Measurements from ENCODE around the gene RYR2. TPM values are rescaled to one million over a fixed set of nuclear protein-coding genes. Genes with fewer than 3 reads are reported as not detected.
"Not testable (repeated sequence)": the region's sequence is repeated elsewhere in the genome, so short reads cannot be mapped to it uniquely, and the experiment has no call there.

Gene RYR2
- polyA plus RNA-seq, 2 of the 4 experiments (the other 2 are of a cell fraction) = 0.06 TPM; not detected in 1

DNA sequence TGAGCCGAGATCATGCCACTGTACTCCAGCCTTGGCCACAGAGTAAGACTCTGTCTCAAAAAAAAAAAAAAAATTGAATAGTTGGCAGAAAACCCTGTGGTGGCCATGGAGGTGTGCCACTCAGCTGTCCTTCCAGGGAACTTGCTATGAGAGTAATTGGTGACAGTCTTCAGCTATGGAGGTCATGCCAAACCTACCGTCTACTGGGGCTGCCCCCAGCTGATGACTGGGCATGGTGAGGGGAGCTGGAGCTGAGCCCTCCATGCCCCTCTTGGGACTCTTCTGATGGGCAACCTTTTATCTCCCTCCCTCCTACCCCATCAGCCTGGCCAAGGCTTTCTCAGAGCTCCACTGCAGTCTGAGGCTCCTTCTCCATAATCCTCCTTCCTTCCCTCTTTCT lies 84.2 kb downstream of the RYR2 start:
- 46% methylated on average over 2 of the region's 2 CpGs for WGBS (ENCODE audit: missing lambda C conversion rate)
- TF ChIP-seq ZNF302 (CRISPR knock-in tag; IDR thresholded peaks at IDR 0.05) (no peak), BHLHE40 (IDR thresholded peaks at IDR 0.05; ENCODE audit: low read depth, low read length) (no peak)
- no peak overlapping the region for H3K4me2 ChIP-seq

DNA sequence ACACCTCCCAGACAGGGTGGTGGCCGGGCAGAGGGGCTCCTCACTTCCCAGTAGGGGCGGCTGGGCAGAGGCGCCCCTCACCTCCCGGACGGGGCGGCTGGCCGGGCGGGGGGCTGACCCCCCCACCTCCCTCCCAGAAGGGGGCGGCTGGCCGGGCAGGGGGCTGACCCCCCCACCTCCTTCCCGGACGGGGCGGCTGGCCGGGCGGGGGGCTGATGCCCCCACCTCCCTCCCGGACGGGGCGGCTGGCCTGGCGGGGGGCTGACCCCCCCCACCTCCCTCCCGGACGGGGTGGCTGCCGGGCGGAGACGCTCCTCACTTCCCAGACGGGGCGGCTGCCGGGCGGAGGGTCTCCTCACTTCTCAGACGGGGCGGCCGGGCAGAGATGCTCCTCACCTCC lies 85.3 kb downstream of the RYR2 start:
- FAIRE-seq; H3K4me3 ChIP-seq; H3K27ac ChIP-seq; DNase-seq (ENCODE audit: low read depth in 1 of 2, low spot score in 1 of 2); POLR2A ChIA-PET; ATAC-seq; H3K4me1 ChIP-seq; H3K9me3 ChIP-seq; H3K4me2 ChIP-seq; CTCF ChIA-PET: not testable (repeated sequence)
- no CpG with 5 or more reads among the region's 31 CpGs for WGBS (ENCODE audit: missing lambda C conversion rate)

More for the DNA sequence above, 84.2 kb downstream of the RYR2 start:
- H3K4me3 ChIP-seq = no peak overlapping the region
- ATAC-seq (no peak), FAIRE-seq (no peak), DNase-seq (ENCODE audit: low read depth in 1 of 2, low spot score in 1 of 2) (no peak)
- POLR2A ChIA-PET = no interaction called here
- H3K9me3 ChIP-seq = peaks cover 3% of the 10 kb centered on the region; the same call in 1 of the 3 replicates
- H3K4me1 ChIP-seq = no peaks in the 10 kb centered on the region
- no peak overlapping the region for H3K27ac ChIP-seq
- CTCF ChIA-PET = interaction anchor here (0.6 kb wide), 1 partner anchor 18 kb away, joined by 4 read pairs; no protein-coding TSS in a partner anchor

DNA sequence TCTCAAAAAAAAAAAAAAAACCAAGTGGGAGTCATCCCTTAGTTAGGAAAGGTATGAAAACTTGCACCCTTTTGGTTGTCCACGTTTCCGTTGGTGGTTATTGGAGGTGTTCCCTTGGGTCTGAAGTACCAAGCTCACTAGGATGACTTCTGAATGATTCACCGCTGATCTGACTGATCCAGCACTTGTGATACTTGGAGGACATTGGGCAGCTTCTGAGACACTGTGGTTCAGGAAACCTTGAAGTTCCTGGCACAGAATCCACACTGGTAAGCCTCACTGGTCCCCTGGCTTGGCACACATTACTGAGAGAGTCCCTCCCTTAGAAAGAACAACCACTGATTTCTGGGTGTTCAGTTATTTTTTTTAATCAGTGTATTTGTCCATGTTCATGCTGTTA lies 91.9 kb downstream of the RYR2 start:
- 14% methylated on average over 3 of the region's 3 CpGs for WGBS (ENCODE audit: missing lambda C conversion rate)
- CTCF ChIA-PET = interaction anchor here (0.9 kb wide), 1 partner anchor 14 kb away, joined by 3 read pairs; no protein-coding TSS in a partner anchor
- no peak for FAIRE-seq

DNA sequence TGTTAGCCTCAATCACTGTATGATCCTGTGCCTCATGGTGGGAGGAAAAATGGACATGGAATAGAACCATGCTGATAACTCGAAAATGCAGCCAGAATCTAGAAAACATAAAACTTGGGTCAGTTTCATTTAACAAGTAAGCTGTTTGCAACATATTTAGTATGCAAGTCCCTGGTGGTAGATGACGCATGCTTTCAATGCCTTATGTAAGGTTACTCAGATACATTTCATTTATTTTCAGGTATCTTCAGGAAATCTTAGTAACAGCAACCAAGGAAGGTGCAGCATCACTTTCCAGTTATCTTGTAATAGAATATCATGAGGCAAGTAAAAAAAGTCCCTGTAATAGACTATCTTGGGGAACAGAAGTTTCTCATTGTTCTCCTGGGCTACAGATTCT lies 92.9 kb downstream of the RYR2 start:
- Histone ChIP-seq H3K4me3 (no peak overlapping the region), H3K4me2 (no peak overlapping the region), H3K4me1 (no peaks in the 10 kb centered on the region), H3K27ac (no peak overlapping the region), H3K9me3 (peaks cover 8% of the 10 kb centered on the region; the same call in 1 of the 3 replicates)
- ChIA-PET CTCF (no interaction called here), POLR2A (no interaction called here)
- no peak for ATAC-seq
- DNase-seq (ENCODE audit: low read depth in 1 of 2, low spot score in 1 of 2) = no peak
- FAIRE-seq = no peak
- 13% methylated on average over 2 of the region's 2 CpGs for WGBS (ENCODE audit: missing lambda C conversion rate)
- TF ChIP-seq TP53 (CRISPR knock-in tag; IDR thresholded peaks at IDR 0.05) (no peak), EP300 (IDR thresholded peaks at IDR 0.05) (no peak), KDM1A (IDR thresholded peaks at IDR 0.05; ENCODE audit: low read depth) (no peak), CBX2 (IDR thresholded peaks at IDR 0.05; ENCODE audit: borderline replicate concordance, low read depth) (no peak), RCOR1 (IDR thresholded peaks at IDR 0.05; ENCODE audit: low read depth, low read length) (no peak)
- TF ChIP-seq, protein P1, sequence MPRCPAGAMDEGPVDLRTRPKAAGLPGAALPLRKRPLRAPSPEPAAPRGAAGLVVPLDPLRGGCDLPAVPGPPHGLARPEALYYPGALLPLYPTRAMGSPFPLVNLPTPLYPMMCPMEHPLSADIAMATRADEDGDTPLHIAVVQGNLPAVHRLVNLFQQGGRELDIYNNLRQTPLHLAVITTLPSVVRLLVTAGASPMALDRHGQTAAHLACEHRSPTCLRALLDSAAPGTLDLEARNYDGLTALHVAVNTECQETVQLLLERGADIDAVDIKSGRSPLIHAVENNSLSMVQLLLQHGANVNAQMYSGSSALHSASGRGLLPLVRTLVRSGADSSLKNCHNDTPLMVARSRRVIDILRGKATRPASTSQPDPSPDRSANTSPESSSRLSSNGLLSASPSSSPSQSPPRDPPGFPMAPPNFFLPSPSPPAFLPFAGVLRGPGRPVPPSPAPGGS (IDR thresholded peaks at IDR 0.05) = no peak

More for the DNA sequence above, 91.9 kb downstream of the RYR2 start:
- no peak for DNase-seq (ENCODE audit: low read depth in 1 of 2, low spot score in 1 of 2)
- no peak overlapping the region for H3K27ac ChIP-seq
- POLR2A ChIA-PET = no interaction called here
- ATAC-seq = no peak
- H3K4me2 ChIP-seq = no peak overlapping the region
- TF ChIP-seq RAD21 (conservative IDR thresholded peaks at IDR 0.05 in 1 of 2, IDR thresholded peaks at IDR 0.05 in 1 of 2) (no peak), RCOR1 (IDR thresholded peaks at IDR 0.05; ENCODE audit: low read depth, low read length) (no peak), EHF (CRISPR knock-in tag; IDR thresholded peaks at IDR 0.05) (no peak), GATA3 (IDR thresholded peaks at IDR 0.05; ENCODE audit: borderline replicate concordance) (no peak), TP53 (CRISPR knock-in tag; IDR thresholded peaks at IDR 0.05) (no peak), NFE2L2 (conservative IDR thresholded peaks at IDR 0.05; ENCODE audit: low read length) (no peak), CEBPB (IDR thresholded peaks at IDR 0.05) (no peak), MAFK (IDR thresholded peaks at IDR 0.05; ENCODE audit: partially characterized antibody) (no peak), CBX2 (IDR thresholded peaks at IDR 0.05; ENCODE audit: borderline replicate concordance, low read depth) (no peak), POLR2AphosphoS2 (conservative IDR thresholded peaks at IDR 0.05; ENCODE audit: low read length) (no peak), ZSCAN20 (CRISPR knock-in tag; IDR thresholded peaks at IDR 0.05) (no peak), EP300 (IDR thresholded peaks at IDR 0.05) (no peak), SMC3 (IDR thresholded peaks at IDR 0.05) (no peak), ZC3H11A (IDR thresholded peaks at IDR 0.05) (no peak), CBX8 (IDR thresholded peaks at IDR 0.05) (no peak), HOXA7 (CRISPR knock-in tag; IDR thresholded peaks at IDR 0.05) (no peak)
- TF ChIP-seq, protein P2, sequence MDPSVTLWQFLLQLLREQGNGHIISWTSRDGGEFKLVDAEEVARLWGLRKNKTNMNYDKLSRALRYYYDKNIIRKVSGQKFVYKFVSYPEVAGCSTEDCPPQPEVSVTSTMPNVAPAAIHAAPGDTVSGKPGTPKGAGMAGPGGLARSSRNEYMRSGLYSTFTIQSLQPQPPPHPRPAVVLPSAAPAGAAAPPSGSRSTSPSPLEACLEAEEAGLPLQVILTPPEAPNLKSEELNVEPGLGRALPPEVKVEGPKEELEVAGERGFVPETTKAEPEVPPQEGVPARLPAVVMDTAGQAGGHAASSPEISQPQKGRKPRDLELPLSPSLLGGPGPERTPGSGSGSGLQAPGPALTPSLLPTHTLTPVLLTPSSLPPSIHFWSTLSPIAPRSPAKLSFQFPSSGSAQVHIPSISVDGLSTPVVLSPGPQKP (IDR thresholded peaks at IDR 0.05; ENCODE audit: low read depth, low read length) = no peak
- TF ChIP-seq, protein P3, sequence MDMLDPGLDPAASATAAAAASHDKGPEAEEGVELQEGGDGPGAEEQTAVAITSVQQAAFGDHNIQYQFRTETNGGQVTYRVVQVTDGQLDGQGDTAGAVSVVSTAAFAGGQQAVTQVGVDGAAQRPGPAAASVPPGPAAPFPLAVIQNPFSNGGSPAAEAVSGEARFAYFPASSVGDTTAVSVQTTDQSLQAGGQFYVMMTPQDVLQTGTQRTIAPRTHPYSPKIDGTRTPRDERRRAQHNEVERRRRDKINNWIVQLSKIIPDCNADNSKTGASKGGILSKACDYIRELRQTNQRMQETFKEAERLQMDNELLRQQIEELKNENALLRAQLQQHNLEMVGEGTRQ (IDR thresholded peaks at IDR 0.05) = no peak
- TF ChIP-seq, protein P4, sequence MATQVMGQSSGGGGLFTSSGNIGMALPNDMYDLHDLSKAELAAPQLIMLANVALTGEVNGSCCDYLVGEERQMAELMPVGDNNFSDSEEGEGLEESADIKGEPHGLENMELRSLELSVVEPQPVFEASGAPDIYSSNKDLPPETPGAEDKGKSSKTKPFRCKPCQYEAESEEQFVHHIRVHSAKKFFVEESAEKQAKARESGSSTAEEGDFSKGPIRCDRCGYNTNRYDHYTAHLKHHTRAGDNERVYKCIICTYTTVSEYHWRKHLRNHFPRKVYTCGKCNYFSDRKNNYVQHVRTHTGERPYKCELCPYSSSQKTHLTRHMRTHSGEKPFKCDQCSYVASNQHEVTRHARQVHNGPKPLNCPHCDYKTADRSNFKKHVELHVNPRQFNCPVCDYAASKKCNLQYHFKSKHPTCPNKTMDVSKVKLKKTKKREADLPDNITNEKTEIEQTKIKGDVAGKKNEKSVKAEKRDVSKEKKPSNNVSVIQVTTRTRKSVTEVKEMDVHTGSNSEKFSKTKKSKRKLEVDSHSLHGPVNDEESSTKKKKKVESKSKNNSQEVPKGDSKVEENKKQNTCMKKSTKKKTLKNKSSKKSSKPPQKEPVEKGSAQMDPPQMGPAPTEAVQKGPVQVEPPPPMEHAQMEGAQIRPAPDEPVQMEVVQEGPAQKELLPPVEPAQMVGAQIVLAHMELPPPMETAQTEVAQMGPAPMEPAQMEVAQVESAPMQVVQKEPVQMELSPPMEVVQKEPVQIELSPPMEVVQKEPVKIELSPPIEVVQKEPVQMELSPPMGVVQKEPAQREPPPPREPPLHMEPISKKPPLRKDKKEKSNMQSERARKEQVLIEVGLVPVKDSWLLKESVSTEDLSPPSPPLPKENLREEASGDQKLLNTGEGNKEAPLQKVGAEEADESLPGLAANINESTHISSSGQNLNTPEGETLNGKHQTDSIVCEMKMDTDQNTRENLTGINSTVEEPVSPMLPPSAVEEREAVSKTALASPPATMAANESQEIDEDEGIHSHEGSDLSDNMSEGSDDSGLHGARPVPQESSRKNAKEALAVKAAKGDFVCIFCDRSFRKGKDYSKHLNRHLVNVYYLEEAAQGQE (IDR thresholded peaks at IDR 0.05) = no peak
- no peaks in the 10 kb centered on the region for H3K4me1 ChIP-seq
- peaks cover 8% of the 10 kb centered on the region; the same call in 1 of the 3 replicates for H3K9me3 ChIP-seq
- H3K4me3 ChIP-seq = no peak overlapping the region

Data from A549 (cell line).